ENCODE results near the gene TUBB4A. TPM values are rescaled to one million over a fixed set of nuclear protein-coding genes. Genes with fewer than 3 reads are reported as not detected.

TUBB4A gene
- total RNA-seq, 1 experiment from 2014 or later: 20.3 TPM

DNA sequence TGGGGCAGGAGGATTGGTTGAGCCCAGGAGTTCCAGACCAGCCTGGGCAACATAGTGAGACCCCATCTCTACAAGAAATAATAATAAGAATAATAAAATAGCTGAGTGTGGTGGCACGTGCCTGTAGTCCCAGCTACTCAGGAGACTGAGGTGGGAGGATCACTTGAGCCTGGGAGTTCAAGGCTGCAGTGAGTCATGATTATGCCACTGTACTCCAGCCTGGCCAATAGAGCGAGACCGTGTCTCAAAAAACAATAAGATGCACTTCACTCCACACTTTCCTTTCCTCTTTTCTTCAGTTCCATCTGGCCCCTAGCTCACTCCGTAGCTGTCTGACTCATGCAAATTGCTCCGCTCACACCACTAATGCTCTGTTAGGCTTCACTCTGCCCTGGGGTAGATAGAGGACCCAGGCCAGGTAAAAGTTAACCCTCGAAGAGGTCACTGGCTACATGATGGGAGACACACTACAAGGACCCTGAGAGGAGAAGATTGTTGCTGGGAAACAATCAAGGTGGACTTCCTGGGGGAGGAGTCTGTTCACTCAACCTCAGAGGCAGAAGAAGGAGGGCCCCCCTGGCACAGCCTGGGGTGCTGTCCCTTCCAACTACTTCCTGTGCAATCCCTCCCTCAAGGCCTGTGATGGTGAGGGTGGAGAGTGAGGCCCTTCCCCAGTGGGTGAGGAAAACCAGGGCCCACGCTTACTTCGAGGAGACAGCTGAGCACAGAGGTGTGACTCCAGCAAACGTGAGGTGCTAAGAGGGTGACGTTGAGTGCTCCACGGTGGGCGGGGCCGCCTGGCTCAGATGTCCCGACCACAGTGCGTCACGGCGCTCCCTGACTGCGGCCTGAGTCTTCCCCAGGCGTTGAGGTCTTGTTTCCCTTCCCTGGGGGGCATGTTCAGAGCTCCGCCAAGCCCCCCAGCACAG is 19.9 kb upstream of the TUBB4A start:
- no peak overlapping the region for H3K9ac ChIP-seq (ENCODE audit: extremely low read depth, insufficient read length, low read length)
- H2BK15ac ChIP-seq (ENCODE audit: low read depth, low read length): peak overlapping the region; percentile 99; the same call in 1 of the 2 replicates
- H3K14ac ChIP-seq (ENCODE audit: insufficient read depth, low read length): peak overlapping the region; percentile 77
- no peak overlapping the region for H2BK120ac ChIP-seq (ENCODE audit: low read depth, low read length, poor library complexity, severe bottlenecking)
- no peaks in the 10 kb centered on the region for H3K79me1 ChIP-seq (ENCODE audit: insufficient read depth, low read depth, low read length, poor library complexity, severe bottlenecking)
- H2BK5ac ChIP-seq (ENCODE audit: insufficient read length, low read length): no peak overlapping the region
- H3K27me3 Mint-ChIP-seq (ENCODE audit: low read depth): peaks cover 5% of the 10 kb centered on the region; the same call in 1 of the 2 replicates
- no peaks in the 10 kb centered on the region for H3K79me2 ChIP-seq (ENCODE audit: insufficient read depth, low read length)
- H3K4me3 Mint-ChIP-seq: no peak overlapping the region
- no CpG with 5 or more reads among the region's 20 CpGs for whole genome bisulfite sequencing (ENCODE audit: extremely low coverage, insufficient read length, low lambda C conversion rate)
- no peak overlapping the region for H3K56ac ChIP-seq (ENCODE audit: insufficient read length, low read depth, low read length)
- H4K91ac ChIP-seq (ENCODE audit: insufficient read length, low read depth, low read length): no peak overlapping the region
- H2AK5ac ChIP-seq (ENCODE audit: insufficient read length, low read length): no peak overlapping the region
- DNase-seq: no peak
- H4K20me1 ChIP-seq (ENCODE audit: control insufficient read depth, insufficient read depth, insufficient read length): no peaks in the 10 kb centered on the region
- no peak overlapping the region for H2BK12ac ChIP-seq (ENCODE audit: insufficient read length, low read depth, low read length)
- no peak overlapping the region for H3K23ac ChIP-seq (ENCODE audit: insufficient read length, low read depth, low read length)
- no peak overlapping the region for H3K27ac ChIP-seq (ENCODE audit: insufficient read length, low read depth, low read length)
- H3K9me3 Mint-ChIP-seq: no peaks in the 10 kb centered on the region
- no peaks in the 10 kb centered on the region for H3K27me3 ChIP-seq (ENCODE audit: insufficient read depth, low read length)
- H3K4ac ChIP-seq (ENCODE audit: low read depth, low read length): no peak overlapping the region
- peaks cover 4% of the 10 kb centered on the region; the same call in 1 of the 2 replicates for H3K4me1 ChIP-seq (ENCODE audit: insufficient read depth, low read length)
- no peak overlapping the region for H2AFZ ChIP-seq (ENCODE audit: low read length)
- TF ChIP-seq, protein P1, sequence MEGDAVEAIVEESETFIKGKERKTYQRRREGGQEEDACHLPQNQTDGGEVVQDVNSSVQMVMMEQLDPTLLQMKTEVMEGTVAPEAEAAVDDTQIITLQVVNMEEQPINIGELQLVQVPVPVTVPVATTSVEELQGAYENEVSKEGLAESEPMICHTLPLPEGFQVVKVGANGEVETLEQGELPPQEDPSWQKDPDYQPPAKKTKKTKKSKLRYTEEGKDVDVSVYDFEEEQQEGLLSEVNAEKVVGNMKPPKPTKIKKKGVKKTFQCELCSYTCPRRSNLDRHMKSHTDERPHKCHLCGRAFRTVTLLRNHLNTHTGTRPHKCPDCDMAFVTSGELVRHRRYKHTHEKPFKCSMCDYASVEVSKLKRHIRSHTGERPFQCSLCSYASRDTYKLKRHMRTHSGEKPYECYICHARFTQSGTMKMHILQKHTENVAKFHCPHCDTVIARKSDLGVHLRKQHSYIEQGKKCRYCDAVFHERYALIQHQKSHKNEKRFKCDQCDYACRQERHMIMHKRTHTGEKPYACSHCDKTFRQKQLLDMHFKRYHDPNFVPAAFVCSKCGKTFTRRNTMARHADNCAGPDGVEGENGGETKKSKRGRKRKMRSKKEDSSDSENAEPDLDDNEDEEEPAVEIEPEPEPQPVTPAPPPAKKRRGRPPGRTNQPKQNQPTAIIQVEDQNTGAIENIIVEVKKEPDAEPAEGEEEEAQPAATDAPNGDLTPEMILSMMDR (conservative IDR thresholded peaks at IDR 0.05): no peak
- peak overlapping the region; percentile 81 for H4K5ac ChIP-seq (ENCODE audit: insufficient read length, low read depth, low read length)
- no peak overlapping the region for H3K4me2 ChIP-seq (ENCODE audit: insufficient read depth, insufficient read length, low read length)
- H3K4me1 Mint-ChIP-seq: peaks cover 9 to 12% of the 10 kb centered on the region in 2 experiments
- H2BK20ac ChIP-seq (ENCODE audit: low read depth, low read length, poor library complexity, severe bottlenecking): no peak overlapping the region
- H3K27ac Mint-ChIP-seq: no peak overlapping the region
- H3T11ph ChIP-seq (ENCODE audit: low read length): no peak overlapping the region
- no peak overlapping the region for H3K18ac ChIP-seq (ENCODE audit: insufficient read length, low read depth, low read length)
- H3K9me3 ChIP-seq (ENCODE audit: control insufficient read depth, low read depth, low read length): no peaks in the 10 kb centered on the region
- H3K36me3 Mint-ChIP-seq (ENCODE audit: insufficient read depth in 1 of 3, low read depth in 3 of 3): no peaks in the 10 kb centered on the region; a peak in 1 of 7 replicates
- H3K23me2 ChIP-seq (ENCODE audit: insufficient read length, low read depth, low read length, poor library complexity, severe bottlenecking): no peaks in the 10 kb centered on the region
- peak overlapping the region; percentile 24 for H4K8ac ChIP-seq (replicated peaks; ENCODE audit: insufficient read length, low read depth, low read length)

All from H9 (cell line).